DMS79 (cell line): ENCODE measurements around the gene CNRIP1.
"Not testable (repeated sequence)": the region's sequence is repeated elsewhere in the genome, so short reads cannot be mapped to it uniquely, and the experiment has no call there.

Source experiments
- DNase-seq: peaks from one replicate; lab custom pipeline; 2025; lab: John Stamatoyannopoulos, UW

CNRIP1 gene

DNA sequence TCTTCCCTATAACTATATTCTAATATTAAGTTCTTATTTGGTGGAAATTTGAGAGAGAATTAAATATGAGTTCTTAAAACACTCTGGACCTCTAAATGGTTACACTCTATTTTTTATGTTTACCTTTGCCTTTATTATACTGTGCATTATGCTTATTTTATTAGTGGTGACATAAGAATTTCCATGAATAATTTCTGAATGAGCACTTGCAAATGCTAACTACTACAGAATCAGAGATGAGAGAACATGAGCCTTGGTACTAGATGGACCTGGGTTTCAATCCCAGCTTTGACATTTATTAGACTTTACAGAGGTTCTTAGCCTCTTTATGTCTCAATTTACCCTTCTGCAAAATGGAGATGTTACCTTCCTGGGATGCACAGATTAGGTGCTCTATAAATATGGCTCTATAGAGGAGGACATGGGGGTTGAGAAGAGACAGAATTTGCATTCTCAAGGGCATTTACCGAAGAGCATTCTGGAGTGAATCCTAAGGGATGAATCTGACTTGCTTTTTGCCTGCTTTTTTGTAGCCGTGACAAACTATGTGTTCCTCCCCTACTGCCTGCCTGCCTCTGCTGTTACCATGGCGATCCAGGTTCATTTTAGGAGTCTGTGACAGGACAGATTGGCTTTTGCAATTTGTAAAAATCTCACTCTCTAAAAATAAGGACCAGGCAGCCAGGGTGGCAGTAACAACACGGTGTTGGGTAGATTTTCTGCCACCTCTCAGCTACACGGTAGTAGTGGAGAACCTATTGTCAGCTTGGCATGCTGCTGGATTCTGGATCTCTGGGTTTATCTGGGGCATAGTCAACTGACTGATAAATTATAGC lies 20.7 kb upstream of the CNRIP1 start:
- DNase-seq = no peak

GRCh38 chr2:68336192-68336591 lies 16.4 kb upstream of the CNRIP1 start:
- DNase-seq = no peak

GRCh38 chr2:68333931-68334330 lies 14.2 kb upstream of the CNRIP1 start:
- DNase-seq = no peak

GRCh38 chr2:68333009-68333408 lies 13.3 kb upstream of the CNRIP1 start:
- DNase-seq = no peak

DNA sequence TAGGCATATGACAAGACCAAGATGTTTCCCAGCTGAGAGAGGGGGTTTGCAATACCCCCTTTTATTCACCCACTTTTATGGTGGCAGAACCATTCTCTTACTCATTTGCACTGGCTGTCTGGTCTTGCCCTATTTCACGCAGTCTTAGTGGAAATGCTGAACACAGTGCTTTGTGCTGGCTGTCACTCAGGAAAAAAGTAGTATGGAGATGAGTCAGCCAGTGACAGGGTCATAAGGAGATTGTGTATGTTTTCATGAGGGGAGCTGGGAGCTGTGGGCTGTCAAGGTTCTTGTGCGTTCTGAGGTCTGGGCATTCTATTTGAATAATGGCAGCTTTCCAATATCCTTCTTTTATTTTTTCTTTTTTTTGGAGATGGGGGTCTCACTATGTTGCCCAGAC lies 10.9 kb upstream of the CNRIP1 start:
- no peak for DNase-seq

DNA sequence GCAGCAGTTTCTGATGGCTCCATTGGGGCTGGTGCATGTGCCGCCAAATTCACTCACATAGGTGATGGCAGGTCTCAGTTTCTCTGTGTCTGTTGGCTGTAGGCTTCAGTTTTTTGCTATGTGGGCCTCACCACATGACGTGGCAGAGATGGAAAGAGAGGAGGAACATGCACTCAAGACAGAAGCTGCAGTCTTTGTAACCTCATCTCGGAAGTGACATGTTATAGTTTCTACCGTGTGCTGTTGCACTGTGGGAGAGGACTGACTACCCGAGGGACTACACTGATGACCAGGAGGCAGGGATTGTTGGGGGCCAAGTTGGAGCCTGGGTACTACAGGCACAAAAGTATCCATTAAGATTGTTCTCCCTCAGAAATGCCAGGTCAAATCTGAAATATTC lies 9.2 kb upstream of the CNRIP1 start:
- DNase-seq = no peak

DNA sequence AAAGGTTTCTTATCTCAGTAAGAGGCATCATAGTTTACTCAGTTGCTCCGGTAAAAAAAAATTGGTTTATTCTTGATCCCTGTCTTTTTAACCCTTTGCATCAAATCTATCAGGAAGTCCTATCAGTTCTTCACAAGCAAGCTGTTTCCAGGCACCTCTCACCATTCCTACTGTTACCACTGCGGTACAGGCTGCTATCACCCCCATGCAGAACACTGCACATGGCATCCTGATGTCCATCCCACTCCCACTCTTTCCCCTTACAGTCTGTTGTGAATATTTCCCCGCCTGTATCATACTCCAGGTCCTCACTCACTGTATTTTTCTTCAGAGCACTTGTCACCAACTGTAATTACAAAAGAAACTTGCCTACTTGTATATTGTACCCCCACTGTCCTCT lies 5.3 kb upstream of the CNRIP1 start:
- DNase-seq = no peak

- DNase-seq = peak; percentile 43
Observed at GRCh38 chr2:68320118-68320641, 431 bp upstream of the CNRIP1 start.

GRCh38 chr2:68318914-68319397 lies 793 bp downstream of the CNRIP1 start:
- no peak for DNase-seq

DNA sequence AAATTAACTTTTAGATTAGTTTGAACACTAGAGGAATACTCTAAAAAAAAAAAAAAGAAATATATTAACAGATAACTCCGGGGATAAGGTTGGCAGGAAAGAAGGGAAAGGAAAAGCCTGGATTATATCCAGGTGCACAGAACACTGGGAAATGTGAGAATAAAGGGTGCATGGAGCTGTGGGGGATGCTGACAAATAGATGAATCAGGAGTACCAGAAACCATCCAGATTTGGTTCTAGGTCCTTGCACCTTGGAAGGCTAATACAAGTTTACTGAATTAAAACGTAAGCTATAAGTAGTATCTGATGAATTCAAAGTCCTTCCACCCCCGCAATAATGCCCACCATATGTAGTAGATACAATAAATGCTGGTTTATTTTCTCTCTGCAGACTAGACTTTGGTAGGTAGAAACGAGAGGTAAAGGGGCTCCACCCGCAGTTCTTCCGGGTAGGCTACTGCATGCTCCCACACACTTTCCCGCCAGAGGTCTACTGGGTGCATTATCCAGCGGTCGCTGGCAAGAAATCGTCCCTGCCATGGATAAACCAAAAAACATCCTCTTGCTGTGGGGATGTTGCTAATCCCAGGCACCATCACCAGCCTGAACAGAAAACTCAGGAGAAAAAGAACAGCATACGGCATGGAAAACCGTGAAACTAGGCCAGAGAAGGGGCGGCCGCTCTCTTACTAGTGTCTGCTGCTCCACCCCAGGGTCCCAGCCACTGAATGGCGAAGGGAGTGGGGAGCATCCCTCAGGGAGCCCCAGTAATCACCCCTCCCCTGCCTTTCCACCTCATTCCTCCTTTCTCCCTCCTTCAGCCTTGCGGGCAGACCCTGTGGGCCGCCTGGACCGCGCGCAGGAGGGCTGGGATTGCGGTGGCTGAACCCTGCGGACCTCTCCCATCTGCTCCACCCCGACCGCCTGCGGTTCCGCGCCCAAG lies 1.5 kb downstream of the CNRIP1 start:
- no peak for DNase-seq

DNA sequence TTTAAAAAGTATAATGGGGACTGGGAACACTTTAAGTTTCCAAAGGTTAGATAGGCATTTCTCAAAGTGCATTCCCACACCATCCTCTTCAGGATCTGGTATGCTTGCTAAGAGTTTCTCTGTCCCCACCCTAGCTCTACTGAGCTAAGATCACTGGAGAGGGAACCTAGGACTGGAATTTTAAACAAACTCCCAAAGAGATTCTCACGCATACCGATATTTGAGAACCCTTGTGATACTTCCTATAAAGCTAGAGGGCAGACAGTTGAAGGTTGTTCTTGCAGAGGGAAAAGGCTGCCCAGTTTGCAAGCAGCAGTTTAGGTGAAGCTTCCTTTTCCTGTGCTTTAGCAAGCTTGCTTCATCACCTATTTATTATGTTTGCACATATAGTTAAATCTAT lies 3.6 kb downstream of the CNRIP1 start:
- DNase-seq = no peak

DNA sequence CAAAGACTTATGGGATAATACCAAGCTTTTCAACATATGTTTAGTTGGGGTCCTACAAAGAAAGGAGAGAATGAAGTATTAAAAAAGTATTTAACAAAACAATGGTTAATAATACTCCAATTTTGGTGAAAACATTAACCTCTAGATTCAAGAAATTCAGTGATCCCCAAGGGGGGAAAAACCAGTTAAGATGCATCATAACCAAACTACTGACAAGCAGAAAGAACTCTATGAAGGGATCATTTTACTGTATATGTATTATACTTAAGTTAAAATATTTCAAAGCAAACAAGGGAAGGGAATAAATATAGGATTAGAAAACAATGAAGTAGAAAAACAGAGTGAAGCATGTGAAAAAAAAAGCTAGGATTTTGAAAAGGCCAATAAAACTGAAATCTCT lies 8.7 kb downstream of the CNRIP1 start:
- no peak for DNase-seq

GRCh38 chr2:68309426-68309825 lies 10.3 kb downstream of the CNRIP1 start:
- no peak for DNase-seq

DNA sequence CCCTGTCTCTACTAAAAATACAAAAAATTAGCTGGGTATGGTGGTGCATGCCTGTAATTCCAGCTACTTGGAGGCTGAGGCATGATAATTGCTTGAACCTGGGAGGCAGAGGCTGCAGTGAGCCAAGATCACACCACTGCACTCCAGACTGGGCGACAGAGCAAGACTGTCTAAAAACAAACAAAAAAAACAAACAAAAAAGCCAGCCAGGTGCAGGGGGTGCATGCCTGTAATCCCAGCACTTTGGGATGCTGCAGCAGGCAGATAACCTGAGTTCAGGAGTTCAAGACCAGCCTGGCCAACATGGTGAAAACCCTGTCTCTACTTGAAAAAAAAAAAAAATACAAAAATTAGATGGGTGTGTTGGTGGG lies 15.9 kb downstream of the CNRIP1 start:
- not testable (repeated sequence) for DNase-seq

DNA sequence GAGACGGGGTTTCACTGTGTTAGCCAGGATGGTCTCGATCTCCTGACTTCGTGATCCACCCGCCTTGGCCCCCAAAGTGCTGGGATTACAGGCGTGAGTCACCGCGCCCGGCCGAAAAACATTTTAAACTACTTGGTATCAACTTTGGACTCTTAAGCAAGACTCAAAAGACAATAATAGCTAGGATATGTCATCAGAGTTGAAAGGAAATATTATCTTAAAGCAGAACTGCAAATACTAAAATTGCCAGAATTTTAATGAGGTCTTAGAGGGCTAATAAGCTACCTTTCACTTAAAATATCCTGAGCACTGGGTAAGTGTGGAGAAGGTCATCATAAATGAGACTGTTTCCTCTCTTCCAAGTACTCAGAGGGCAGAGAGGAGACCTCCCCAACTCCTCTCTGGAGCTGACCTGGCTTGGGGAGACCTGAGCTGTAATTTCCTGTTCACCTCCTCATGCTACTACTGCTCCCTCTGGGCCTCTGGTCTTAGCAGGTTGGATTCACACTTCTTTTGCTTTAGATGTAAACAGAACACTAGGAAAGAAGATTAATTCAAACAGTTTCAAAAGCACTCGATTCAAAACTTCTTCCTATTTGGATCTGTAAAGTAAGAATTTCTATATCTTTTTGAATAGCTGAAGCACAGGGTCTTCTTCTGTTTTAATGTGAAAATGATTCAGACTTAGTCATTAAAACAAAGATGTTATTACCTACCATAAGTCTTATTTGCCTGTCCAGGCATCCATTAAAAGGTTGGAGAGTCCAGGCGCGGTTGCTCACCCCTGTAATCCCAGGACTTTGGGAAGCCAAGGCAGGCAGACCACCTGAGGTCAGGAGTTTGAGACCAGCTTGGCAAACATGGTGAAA lies 16.5 kb downstream of the CNRIP1 start:
- DNase-seq = no peak

DNA sequence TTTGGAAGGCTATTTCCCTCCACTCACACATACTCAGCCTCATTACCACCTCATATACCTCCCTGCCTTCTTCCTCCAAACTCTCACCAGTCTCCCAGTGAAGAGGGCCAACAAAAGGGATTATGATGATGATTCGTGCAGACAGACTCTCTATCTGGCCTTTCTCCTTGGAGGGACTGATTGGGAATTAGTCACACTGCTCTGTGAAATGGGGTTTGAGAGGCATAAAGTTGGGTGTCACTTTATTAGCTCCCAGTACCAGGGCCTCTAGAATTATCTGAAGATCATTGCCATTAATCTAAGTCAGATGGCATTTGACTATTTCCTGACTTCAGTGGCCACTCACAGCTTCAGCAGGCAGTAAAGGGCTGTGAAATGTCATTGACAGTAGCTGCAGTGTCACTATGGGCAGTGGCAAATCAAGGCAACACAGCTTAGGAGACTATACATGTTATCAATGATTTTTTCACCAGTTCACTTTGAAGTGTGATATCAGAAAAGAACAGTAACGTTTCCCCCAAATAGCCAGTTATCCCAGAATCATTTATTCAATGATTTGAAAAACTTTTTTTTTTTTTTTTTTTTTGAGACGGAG lies 17.4 kb downstream of the CNRIP1 start:
- DNase-seq = no peak

- no peak for DNase-seq
Observed at GRCh38 chr2:68295516-68295915, 24.2 kb downstream of the CNRIP1 start.

DNA sequence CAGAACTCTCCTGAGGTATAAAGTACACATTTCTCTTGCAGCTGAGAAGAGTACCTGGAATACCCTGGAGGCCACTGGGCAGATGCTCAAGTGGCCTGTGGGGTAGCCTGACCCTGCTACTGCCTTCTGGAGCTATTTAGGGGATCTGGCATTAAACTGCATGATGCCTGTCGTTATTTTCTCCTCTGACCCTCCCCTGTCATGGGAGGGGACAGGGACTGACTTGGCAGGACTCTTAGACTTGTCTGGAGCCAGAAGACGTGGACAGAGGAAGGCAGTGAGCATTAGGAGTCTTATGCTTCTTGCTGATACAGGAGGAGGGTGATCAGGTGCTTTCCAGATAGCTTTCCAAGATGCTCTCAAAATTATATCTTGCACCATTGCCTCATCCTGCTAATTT lies 24.8 kb downstream of the CNRIP1 start:
- DNase-seq = no peak

GRCh38 chr2:68294187-68294586 lies 25.6 kb downstream of the CNRIP1 start:
- no peak for DNase-seq

DNA sequence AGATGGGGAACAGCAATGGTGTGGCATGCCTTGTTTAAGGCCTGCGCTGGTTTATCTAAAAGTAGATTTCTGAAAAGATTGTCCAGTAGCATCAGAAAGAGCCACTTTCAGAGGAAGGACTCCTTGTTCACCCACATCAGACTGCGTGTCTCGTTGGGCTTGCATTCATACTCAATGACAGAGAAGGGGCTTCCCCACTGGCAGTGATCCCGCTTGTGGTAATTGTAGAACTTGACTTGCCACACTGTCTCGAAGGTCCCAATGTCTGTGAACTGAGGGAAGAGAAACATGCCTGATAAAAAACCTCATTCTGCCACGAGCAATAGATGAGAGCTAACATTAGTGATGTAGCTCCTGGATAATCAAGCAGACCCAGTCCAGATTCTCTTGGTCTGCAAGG lies 26.0 kb downstream of the CNRIP1 start:
- no peak for DNase-seq

- DNase-seq = no peak
Observed at GRCh38 chr2:68293024-68293423, 26.7 kb downstream of the CNRIP1 start.
